ENCODE data around the gene C2CD2L. TPM values are rescaled to one million over a fixed set of nuclear protein-coding genes. Genes with fewer than 3 reads are reported as not detected.

Gene C2CD2L
- total and polyA plus RNA-seq, 2 of the 13 experiments (the other 11 are each of a cell fraction or from before 2014, with no cell fraction given): 3.7 to 5.5 TPM

DNA sequence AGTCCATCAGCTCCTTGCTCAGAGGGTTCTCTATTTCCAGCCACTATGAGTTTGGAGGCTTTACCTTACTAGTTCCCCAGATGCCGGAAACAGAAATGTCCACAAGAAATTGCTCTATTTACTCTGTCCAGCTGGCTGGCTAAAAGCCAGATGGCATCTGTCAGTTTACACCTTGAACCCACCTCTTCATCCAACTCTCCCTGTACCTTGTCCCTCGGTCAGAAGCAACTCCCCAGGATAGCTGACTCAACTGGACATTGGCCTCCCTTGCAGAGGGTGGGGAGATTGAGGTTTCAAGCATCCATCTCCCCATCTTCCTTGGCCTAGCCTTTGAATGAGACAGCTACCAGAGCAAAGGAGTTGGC lies 1.7 kb downstream of the C2CD2L start (continued):
- no peak; the same call in 1 of the 2 replicates for TF ChIP-seq ZNF556 (CRISPR knock-in tag; IDR thresholded peaks at IDR 0.05; ENCODE audit: borderline replicate concordance)
- no peak for TF ChIP-seq ZNF749 (CRISPR knock-in tag; IDR thresholded peaks at IDR 0.05; ENCODE audit: borderline replicate concordance)
- peak; percentile 14 for TF ChIP-seq ZEB1 (IDR thresholded peaks at IDR 0.05; ENCODE audit: insufficient replicate concordance, low read depth)
- no peak for TF ChIP-seq FOXC1 (CRISPR knock-in tag; IDR thresholded peaks at IDR 0.05; ENCODE audit: borderline replicate concordance)
- 0 out of 2 replicates have a peak, but pooled peaks have one; percentile 28 for TF ChIP-seq TCF7 (IDR thresholded peaks at IDR 0.05; ENCODE audit: low read depth)
- no peak for TF ChIP-seq ZNF343 (CRISPR knock-in tag; IDR thresholded peaks at IDR 0.05)
- TF ChIP-seq KLF6 (CRISPR knock-in tag; IDR thresholded peaks at IDR 0.05): no peak
- TF ChIP-seq HDAC1 (CRISPR knock-in tag; IDR thresholded peaks at IDR 0.05): peak; percentile 70
- no peak for TF ChIP-seq ZNF446 (CRISPR knock-in tag; IDR thresholded peaks at IDR 0.05)
- TF ChIP-seq POGZ (CRISPR knock-in tag; IDR thresholded peaks at IDR 0.05): peak; percentile 39; the same call in 1 of the 2 replicates
- peak; percentile 46; the same call in 1 of the 2 replicates for TF ChIP-seq TBX3 (IDR thresholded peaks at IDR 0.05; ENCODE audit: borderline replicate concordance)
- TF ChIP-seq, protein P1, sequence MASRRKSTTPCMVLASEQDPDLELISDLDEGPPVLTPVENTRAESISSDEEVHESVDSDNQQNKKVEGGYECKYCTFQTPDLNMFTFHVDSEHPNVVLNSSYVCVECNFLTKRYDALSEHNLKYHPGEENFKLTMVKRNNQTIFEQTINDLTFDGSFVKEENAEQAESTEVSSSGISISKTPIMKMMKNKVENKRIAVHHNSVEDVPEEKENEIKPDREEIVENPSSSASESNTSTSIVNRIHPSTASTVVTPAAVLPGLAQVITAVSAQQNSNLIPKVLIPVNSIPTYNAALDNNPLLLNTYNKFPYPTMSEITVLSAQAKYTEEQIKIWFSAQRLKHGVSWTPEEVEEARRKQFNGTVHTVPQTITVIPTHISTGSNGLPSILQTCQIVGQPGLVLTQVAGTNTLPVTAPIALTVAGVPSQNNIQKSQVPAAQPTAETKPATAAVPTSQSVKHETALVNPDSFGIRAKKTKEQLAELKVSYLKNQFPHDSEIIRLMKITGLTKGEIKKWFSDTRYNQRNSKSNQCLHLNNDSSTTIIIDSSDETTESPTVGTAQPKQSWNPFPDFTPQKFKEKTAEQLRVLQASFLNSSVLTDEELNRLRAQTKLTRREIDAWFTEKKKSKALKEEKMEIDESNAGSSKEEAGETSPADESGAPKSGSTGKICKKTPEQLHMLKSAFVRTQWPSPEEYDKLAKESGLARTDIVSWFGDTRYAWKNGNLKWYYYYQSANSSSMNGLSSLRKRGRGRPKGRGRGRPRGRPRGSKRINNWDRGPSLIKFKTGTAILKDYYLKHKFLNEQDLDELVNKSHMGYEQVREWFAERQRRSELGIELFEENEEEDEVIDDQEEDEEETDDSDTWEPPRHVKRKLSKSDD (CRISPR knock-in tag; IDR thresholded peaks at IDR 0.05; ENCODE audit: low read depth): no peak
- peak; percentile 88 for TF ChIP-seq NFIC (IDR thresholded peaks at IDR 0.05; ENCODE audit: low read length)
- no peak for TF ChIP-seq FOXP1 (IDR thresholded peaks at IDR 0.05)
- TF ChIP-seq FOXP1 (CRISPR knock-in tag; IDR thresholded peaks at IDR 0.05): 0 out of 2 replicates have a peak, but pooled peaks have one; percentile 8
- peak; percentile 46; the same call in 1 of the 2 replicates for TF ChIP-seq ETV5 (CRISPR knock-in tag; IDR thresholded peaks at IDR 0.05; ENCODE audit: borderline replicate concordance)
- TF ChIP-seq, protein P2, sequence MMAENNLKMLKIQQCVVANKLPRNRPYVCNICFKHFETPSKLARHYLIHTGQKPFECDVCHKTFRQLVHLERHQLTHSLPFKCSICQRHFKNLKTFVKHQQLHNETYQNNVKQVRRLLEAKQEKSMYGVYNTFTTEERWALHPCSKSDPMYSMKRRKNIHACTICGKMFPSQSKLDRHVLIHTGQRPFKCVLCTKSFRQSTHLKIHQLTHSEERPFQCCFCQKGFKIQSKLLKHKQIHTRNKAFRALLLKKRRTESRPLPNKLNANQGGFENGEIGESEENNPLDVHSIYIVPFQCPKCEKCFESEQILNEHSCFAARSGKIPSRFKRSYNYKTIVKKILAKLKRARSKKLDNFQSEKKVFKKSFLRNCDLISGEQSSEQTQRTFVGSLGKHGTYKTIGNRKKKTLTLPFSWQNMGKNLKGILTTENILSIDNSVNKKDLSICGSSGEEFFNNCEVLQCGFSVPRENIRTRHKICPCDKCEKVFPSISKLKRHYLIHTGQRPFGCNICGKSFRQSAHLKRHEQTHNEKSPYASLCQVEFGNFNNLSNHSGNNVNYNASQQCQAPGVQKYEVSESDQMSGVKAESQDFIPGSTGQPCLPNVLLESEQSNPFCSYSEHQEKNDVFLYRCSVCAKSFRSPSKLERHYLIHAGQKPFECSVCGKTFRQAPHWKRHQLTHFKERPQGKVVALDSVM (CRISPR knock-in tag; IDR thresholded peaks at IDR 0.05): 0 out of 2 replicates have a peak, but pooled peaks have one; percentile 25
- TF ChIP-seq ZFY (CRISPR knock-in tag; IDR thresholded peaks at IDR 0.05): no peak
- TF ChIP-seq ZSCAN20 (CRISPR knock-in tag; IDR thresholded peaks at IDR 0.05; ENCODE audit: borderline replicate concordance): no peak
- TF ChIP-seq HNF4G (IDR thresholded peaks at IDR 0.05; ENCODE audit: borderline replicate concordance, low read depth, low read length): peak; percentile 81
- TF ChIP-seq HNF4G (CRISPR knock-in tag; IDR thresholded peaks at IDR 0.05; ENCODE audit: borderline replicate concordance, low read depth): 0 out of 2 replicates have a peak, but pooled peaks have one; percentile 48
- peak; percentile 42 for TF ChIP-seq TEAD3 (CRISPR knock-in tag; optimal IDR thresholded peaks at IDR 0.05; ENCODE audit: borderline replicate concordance)
- TF ChIP-seq EP300 (IDR thresholded peaks at IDR 0.05; ENCODE audit: low read depth in 2 of 2, low read length in 2 of 2): peak in 1 of 2 experiments; percentile 52; a peak in 1 of 4 replicates
- TF ChIP-seq EP300 (CRISPR knock-in tag; IDR thresholded peaks at IDR 0.05; ENCODE audit: borderline replicate concordance): no peak
- TF ChIP-seq SETDB1 (CRISPR knock-in tag; IDR thresholded peaks at IDR 0.05; ENCODE audit: borderline replicate concordance): no peak
- TF ChIP-seq, protein P3, sequence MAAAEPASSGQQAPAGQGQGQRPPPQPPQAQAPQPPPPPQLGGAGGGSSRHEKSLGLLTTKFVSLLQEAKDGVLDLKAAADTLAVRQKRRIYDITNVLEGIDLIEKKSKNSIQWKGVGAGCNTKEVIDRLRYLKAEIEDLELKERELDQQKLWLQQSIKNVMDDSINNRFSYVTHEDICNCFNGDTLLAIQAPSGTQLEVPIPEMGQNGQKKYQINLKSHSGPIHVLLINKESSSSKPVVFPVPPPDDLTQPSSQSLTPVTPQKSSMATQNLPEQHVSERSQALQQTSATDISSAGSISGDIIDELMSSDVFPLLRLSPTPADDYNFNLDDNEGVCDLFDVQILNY (CRISPR knock-in tag; conservative IDR thresholded peaks at IDR 0.05): no peak
- no peak for TF ChIP-seq ZBTB8A (CRISPR knock-in tag; IDR thresholded peaks at IDR 0.05; ENCODE audit: borderline replicate concordance, low read depth)
- TF ChIP-seq ADNP (CRISPR knock-in tag; IDR thresholded peaks at IDR 0.05): no peak

Data from HepG2 (cell line).